Measurements from ENCODE around the gene MARCHF6.

The MARCHF6 gene

GRCh38 chr5:10317825-10318682 lies 35.4 kb upstream of the MARCHF6 start:
- no peaks in the 10 kb centered on the region for H3K4me1 Mint-ChIP-seq

GRCh38 chr5:10319202-10319851 lies 34.2 kb upstream of the MARCHF6 start:
- Mint-ChIP-seq H3K4me3 (no peak overlapping the region), H3K4me1 (no peaks in the 10 kb centered on the region), H3K27me3 (peaks cover 2% of the 10 kb centered on the region), H3K36me3 (no peaks in the 10 kb centered on the region), H3K9me3 (no peaks in the 10 kb centered on the region), H3K27ac (no peak overlapping the region)

More at GRCh38 chr5:10317825-10318682, 35.4 kb upstream of the MARCHF6 start:
- Mint-ChIP-seq H3K9me3 (no peaks in the 10 kb centered on the region), H3K27ac (no peak overlapping the region), H3K4me3 (no peak overlapping the region), H3K27me3 (peaks cover 2% of the 10 kb centered on the region), H3K36me3 (no peaks in the 10 kb centered on the region)

- H3K27ac Mint-ChIP-seq = no peak overlapping the region
- H3K4me1 Mint-ChIP-seq = no peaks in the 10 kb centered on the region
- no peak overlapping the region for H3K4me3 Mint-ChIP-seq
- H3K36me3 Mint-ChIP-seq = no peaks in the 10 kb centered on the region
- no peaks in the 10 kb centered on the region for H3K9me3 Mint-ChIP-seq
- peaks cover 2% of the 10 kb centered on the region for H3K27me3 Mint-ChIP-seq
Observed at GRCh38 chr5:10320793-10321192, 32.7 kb upstream of the MARCHF6 start.

GRCh38 chr5:10321882-10322281 lies 31.6 kb upstream of the MARCHF6 start:
- H3K4me3 Mint-ChIP-seq = no peak overlapping the region
- peaks cover 2% of the 10 kb centered on the region for H3K27me3 Mint-ChIP-seq
- H3K36me3 Mint-ChIP-seq = no peaks in the 10 kb centered on the region
- H3K27ac Mint-ChIP-seq = no peak overlapping the region
- H3K9me3 Mint-ChIP-seq = no peaks in the 10 kb centered on the region
- no peaks in the 10 kb centered on the region for H3K4me1 Mint-ChIP-seq

GRCh38 chr5:10323588-10324488 lies 29.7 kb upstream of the MARCHF6 start:
- Mint-ChIP-seq H3K27me3 (peaks cover under 1% of the 10 kb centered on the region), H3K4me1 (no peaks in the 10 kb centered on the region), H3K9me3 (no peaks in the 10 kb centered on the region), H3K4me3 (no peak overlapping the region), H3K36me3 (no peaks in the 10 kb centered on the region), H3K27ac (no peak overlapping the region)

- no peak overlapping the region for H3K27ac Mint-ChIP-seq
- H3K9me3 Mint-ChIP-seq = no peaks in the 10 kb centered on the region
- H3K4me3 Mint-ChIP-seq = no peak overlapping the region
- no peaks in the 10 kb centered on the region for H3K36me3 Mint-ChIP-seq
- H3K4me1 Mint-ChIP-seq = no peaks in the 10 kb centered on the region
- H3K27me3 Mint-ChIP-seq = no peaks in the 10 kb centered on the region
Observed at GRCh38 chr5:10324518-10325370, 28.8 kb upstream of the MARCHF6 start.

GRCh38 chr5:10328323-10328722 lies 25.2 kb upstream of the MARCHF6 start:
- Mint-ChIP-seq H3K27ac (no peak overlapping the region), H3K4me1 (peaks cover 7% of the 10 kb centered on the region), H3K9me3 (no peaks in the 10 kb centered on the region), H3K36me3 (no peaks in the 10 kb centered on the region), H3K27me3 (peaks cover 16% of the 10 kb centered on the region), H3K4me3 (no peak overlapping the region)

GRCh38 chr5:10329446-10329819 lies 24.1 kb upstream of the MARCHF6 start:
- Mint-ChIP-seq H3K4me3 (no peak overlapping the region), H3K27me3 (peaks cover 19% of the 10 kb centered on the region), H3K27ac (no peak overlapping the region), H3K4me1 (peaks cover 10% of the 10 kb centered on the region), H3K36me3 (no peaks in the 10 kb centered on the region), H3K9me3 (no peaks in the 10 kb centered on the region)

- Mint-ChIP-seq H3K4me1 (peaks cover 10% of the 10 kb centered on the region), H3K4me3 (no peak overlapping the region), H3K27me3 (peaks cover 24% of the 10 kb centered on the region), H3K27ac (no peak overlapping the region), H3K36me3 (no peaks in the 10 kb centered on the region), H3K9me3 (no peaks in the 10 kb centered on the region)
Observed at GRCh38 chr5:10329820-10330481, 23.5 kb upstream of the MARCHF6 start.

- no peak overlapping the region for H3K4me3 Mint-ChIP-seq
- H3K9me3 Mint-ChIP-seq = no peaks in the 10 kb centered on the region
- no peaks in the 10 kb centered on the region for H3K36me3 Mint-ChIP-seq
- no peak overlapping the region for H3K27ac Mint-ChIP-seq
- peaks cover 10% of the 10 kb centered on the region for H3K4me1 Mint-ChIP-seq
- peaks cover 25% of the 10 kb centered on the region for H3K27me3 Mint-ChIP-seq
Observed at GRCh38 chr5:10330511-10331230, 22.8 kb upstream of the MARCHF6 start.

- Mint-ChIP-seq H3K4me1 (peaks cover 10% of the 10 kb centered on the region), H3K9me3 (no peaks in the 10 kb centered on the region), H3K4me3 (no peak overlapping the region), H3K27me3 (peaks cover 25% of the 10 kb centered on the region), H3K27ac (no peak overlapping the region), H3K36me3 (no peaks in the 10 kb centered on the region)
Observed at GRCh38 chr5:10331341-10331796, 22.1 kb upstream of the MARCHF6 start.

GRCh38 chr5:10332301-10332700 lies 21.2 kb upstream of the MARCHF6 start:
- H3K27me3 Mint-ChIP-seq = peaks cover 25% of the 10 kb centered on the region
- H3K36me3 Mint-ChIP-seq = no peaks in the 10 kb centered on the region
- no peak overlapping the region for H3K27ac Mint-ChIP-seq

GRCh38 chr5:10333154-10334006 lies 20.1 kb upstream of the MARCHF6 start:
- Mint-ChIP-seq H3K9me3 (no peaks in the 10 kb centered on the region), H3K4me3 (peak overlapping the region; percentile 92), H3K27me3 (peaks cover 25% of the 10 kb centered on the region), H3K36me3 (no peaks in the 10 kb centered on the region), H3K4me1 (peaks cover 10% of the 10 kb centered on the region), H3K27ac (no peak overlapping the region)

More at GRCh38 chr5:10332301-10332700, 21.2 kb upstream of the MARCHF6 start:
- Mint-ChIP-seq H3K4me1 (peaks cover 10% of the 10 kb centered on the region), H3K4me3 (peak overlapping the region; percentile 57), H3K9me3 (no peaks in the 10 kb centered on the region)
